Liver (tissue), 9 donors: ENCODE data around the gene SETD3. TPM values are rescaled to one million over a fixed set of nuclear protein-coding genes. Genes with fewer than 3 reads are reported as not detected.

ENCODE experiments used
- DNase-seq: peaks from one replicate; pipeline ENCODE4 v3.0.0-alpha.2; 2017; ENCODE audit warnings: low spot score
- H3K27ac ChIP-seq, 2 donors: one replicate each; pipeline ENCODE4 v1.7.0; 2013; ENCODE audit warnings: inconsistent platforms in 2 of 2, low read length in 2 of 2, control low read depth in 1 of 2, low read depth in 1 of 2, mild to moderate bottlenecking in 1 of 2
- H3K27me3 ChIP-seq, 4 donors: one replicate each; pipeline versions ENCODE4 v1.6.1 to v1.7.0; 2013; ENCODE audit warnings: low read length in 3 of 4, inconsistent platforms in 1 of 4, mild to moderate bottlenecking in 1 of 4, moderate library complexity in 1 of 4; ENCODE audit not compliant: control insufficient read depth in 4 of 4, insufficient read depth in 4 of 4
- H3K36me3 ChIP-seq, 4 donors: one replicate each; pipeline versions ENCODE4 v1.6.1 to v1.7.0; 2013; ENCODE audit warnings: low read length in 3 of 4, mild to moderate bottlenecking in 3 of 4, low read depth in 1 of 4, moderate library complexity in 1 of 4; ENCODE audit not compliant: control insufficient read depth in 4 of 4, insufficient read depth in 3 of 4
- H3K4me1 ChIP-seq, 4 donors: one replicate each; pipeline versions ENCODE4 v1.6.1 to v1.7.0; 2013; ENCODE audit warnings: low read length in 3 of 4, mild to moderate bottlenecking in 3 of 4, moderate library complexity in 1 of 4; ENCODE audit not compliant: control insufficient read depth in 4 of 4, insufficient read depth in 4 of 4
- H3K4me3 ChIP-seq, 3 donors: one replicate each; pipeline versions ENCODE4 v1.6.1 to v1.7.0; 2013; ENCODE audit warnings: low read length in 3 of 3, control low read depth in 1 of 3, low read depth in 1 of 3, mild to moderate bottlenecking in 1 of 3
- H3K9ac ChIP-seq, 2 donors: one replicate each; pipeline ENCODE4 v1.7.0; 2013; ENCODE audit warnings: low read length in 2 of 2, mild to moderate bottlenecking in 2 of 2, moderate library complexity in 2 of 2, control low read depth in 1 of 2, low read depth in 1 of 2
- H3K9me3 ChIP-seq, 4 donors: one replicate each; pipeline versions ENCODE4 v1.6.1 to v1.7.0; 2013; ENCODE audit warnings: low read length in 3 of 4; ENCODE audit not compliant: control insufficient read depth in 4 of 4
- CTCF ChIP-seq: fragments of 150-350 bp; IDR thresholded peaks from 2 replicates; pipeline ENCODE4 v1.5.1; 2017; ENCODE audit warnings: improper control_type of control experiment, low read depth, low read length; ENCODE audit not compliant: missing input control
- EGR1 ChIP-seq, 2 donors: IDR thresholded peaks; 2 replicates each; pipeline ENCODE4 v1.6.1; 2016 to 2018; ENCODE audit warnings: antibody characterized with exemption in 2 of 2, low read depth in 2 of 2
- FOXA1 ChIP-seq: IDR thresholded peaks from 2 replicates; pipeline ENCODE4 v1.6.1; 2016; ENCODE audit warnings: antibody characterized with exemption
- FOXA2 ChIP-seq: IDR thresholded peaks from 2 replicates; pipeline ENCODE4 v1.6.1; 2016; ENCODE audit warnings: antibody characterized with exemption
- GABPA ChIP-seq, 2 donors: IDR thresholded peaks in 1 of 2; conservative IDR thresholded peaks in 1 of 2; 2 replicates each; pipeline ENCODE4 v1.6.1; 2016; ENCODE audit warnings: antibody characterized with exemption in 2 of 2, mild to moderate bottlenecking in 1 of 2, moderate library complexity in 1 of 2
- HNF4A ChIP-seq, 2 donors: conservative IDR thresholded peaks; 2 replicates each; pipeline ENCODE4 v1.6.1; 2016; ENCODE audit warnings: antibody characterized with exemption in 2 of 2, mild to moderate bottlenecking in 2 of 2
- JUND ChIP-seq, 2 donors: IDR thresholded peaks; 2 replicates each; pipeline ENCODE4 v1.6.1; 2016; ENCODE audit warnings: antibody characterized with exemption in 2 of 2
- NR2F2 ChIP-seq: IDR thresholded peaks from 2 replicates; pipeline ENCODE4 v1.6.1; 2016; ENCODE audit warnings: antibody characterized with exemption
- RAD21 ChIP-seq, 2 donors: IDR thresholded peaks; 2 replicates each; pipeline ENCODE4 v1.6.1; 2016; ENCODE audit warnings: antibody characterized with exemption in 2 of 2, mild to moderate bottlenecking in 2 of 2
- REST ChIP-seq: IDR thresholded peaks from 2 replicates; pipeline ENCODE4 v1.6.1; 2016; ENCODE audit warnings: antibody characterized with exemption, mild to moderate bottlenecking
- RXRA ChIP-seq, 2 donors: IDR thresholded peaks; 2 replicates each; pipeline ENCODE4 v1.6.1; 2017 to 2018; ENCODE audit warnings: antibody characterized with exemption in 2 of 2, mild to moderate bottlenecking in 1 of 2
- SP1 ChIP-seq: IDR thresholded peaks from 2 replicates; pipeline ENCODE4 v1.6.1; 2018; ENCODE audit warnings: antibody characterized with exemption, mild to moderate bottlenecking
- TAF1 ChIP-seq: conservative IDR thresholded peaks from 2 replicates; pipeline ENCODE4 v1.6.1; 2016; ENCODE audit warnings: antibody characterized with exemption, mild to moderate bottlenecking
- ZBTB33 ChIP-seq: IDR thresholded peaks from 2 replicates; pipeline ENCODE4 v1.6.1; 2016; ENCODE audit warnings: antibody characterized with exemption
- WGBS: extraction: QIAGEN DNeasy Blood & Tissue Kit; methylation state at CpG from one replicate; pipeline ENCODE4 v1.1.7; 2013; 5-methylcytosine and 5-hydroxymethylcytosine counted together
- polyA plus RNA-seq, 2 donors: library from polyadenylated mRNA; stranded (reverse) in 1 of 2; unstranded in 1 of 2; fragments of 200-250 nt in 1 of 2; fragments of >200 nt in 1 of 2; fragmentation: Nextera tagmentation in 1 of 2; extraction: Ambion mirVana in 1 of 2; gene quantifications; one replicate each; pipeline versions ENCODE4 v1.2.1 to v1.2.3, GENCODE V29; 2013 to 2015
- total RNA-seq, 2 donors: library from RNA; depleted of rRNA; stranded (reverse); fragments of >200 nt; gene quantifications; one replicate each; pipeline ENCODE4 v1.2.3, GENCODE V29; 2014
- TF ChIP-seq, protein P1 (sequence below): IDR thresholded peaks from 2 replicates; pipeline ENCODE4 v1.6.1; 2016; ENCODE audit warnings: antibody characterized with exemption
- donor health status: healthy.
- donor health status: healthy.
- donor health status: healthy.
- donor health status: healthy.
- donor health status: healthy.

Gene SETD3
- total and polyA plus RNA-seq, 4 donors = 18.7 to 39.7 (median 19.4) TPM

GRCh38 chr14:99459481-99460100, 21.1 kb downstream of the SETD3 start:
- no peak for DNase-seq
- H3K27me3 ChIP-seq = no peaks in the 10 kb centered on the region
- no peak overlapping the region for H3K9ac ChIP-seq
- H3K36me3 ChIP-seq = peaks cover 6 to 58% (median 31%) of the 10 kb centered on the region in 4 donors
- 87% methylated on average over 5 of the region's 5 CpGs for WGBS
- TF ChIP-seq GABPA (IDR thresholded peaks at IDR 0.05 in 1 of 2, conservative IDR thresholded peaks at IDR 0.05 in 1 of 2) (no peak), FOXA2 (no peak)
- TF ChIP-seq, protein P1, sequence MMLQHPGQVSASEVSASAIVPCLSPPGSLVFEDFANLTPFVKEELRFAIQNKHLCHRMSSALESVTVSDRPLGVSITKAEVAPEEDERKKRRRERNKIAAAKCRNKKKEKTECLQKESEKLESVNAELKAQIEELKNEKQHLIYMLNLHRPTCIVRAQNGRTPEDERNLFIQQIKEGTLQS = no peak
- H3K4me3 ChIP-seq = no peak overlapping the region
- H3K9me3 ChIP-seq = no peaks in the 10 kb centered on the region
- peaks cover 3 to 8% (median 7%) of the 10 kb centered on the region in 4 donors for H3K4me1 ChIP-seq
- no peak overlapping the region for H3K27ac ChIP-seq

DNA sequence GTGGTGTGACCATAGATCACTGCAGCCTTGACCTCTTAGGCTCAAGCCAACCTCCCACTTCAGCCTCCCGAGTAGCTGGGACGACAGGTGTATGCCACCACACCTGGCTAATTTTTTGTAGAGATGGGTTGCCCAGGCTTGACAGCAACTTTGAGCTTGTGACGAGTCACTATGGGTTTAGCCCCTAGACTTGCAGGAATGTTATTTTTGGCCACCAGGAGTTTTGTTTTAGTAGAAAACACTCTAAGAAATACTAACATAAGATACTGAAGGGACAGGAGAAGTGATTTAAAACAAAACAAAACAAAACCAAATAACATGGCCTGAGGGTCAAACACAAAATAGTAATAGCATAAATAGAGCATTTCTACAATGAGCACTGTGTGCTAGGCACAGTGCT, 26.4 kb downstream of the SETD3 start:
- H3K4me1 ChIP-seq = no peaks in the 10 kb centered on the region
- H3K4me3 ChIP-seq = no peak overlapping the region
- WGBS = 65% methylated on average over 3 of the region's 3 CpGs
- no peak for DNase-seq
- no peaks in the 10 kb centered on the region for H3K9me3 ChIP-seq
- H3K27me3 ChIP-seq = no peaks in the 10 kb centered on the region
- H3K9ac ChIP-seq = no peak overlapping the region
- H3K36me3 ChIP-seq = peaks cover 5 to 51% (median 33%) of the 10 kb centered on the region in 4 donors
- TF ChIP-seq SP1 (no peak), TAF1 (no peak), HNF4A (conservative IDR thresholded peaks at IDR 0.05) (no peak), FOXA1 (no peak), RAD21 (IDR thresholded peaks at IDR 0.05) (no peak), RXRA (IDR thresholded peaks at IDR 0.05) (no peak)
- H3K27ac ChIP-seq = no peak overlapping the region

- H3K9ac ChIP-seq = no peak overlapping the region
- WGBS = 83% methylated on average over 4 of the region's 4 CpGs
- no peaks in the 10 kb centered on the region for H3K4me1 ChIP-seq
- TF ChIP-seq, protein P1 = no peak
- no peak for TF ChIP-seq RXRA (IDR thresholded peaks at IDR 0.05)
- no peak for TF ChIP-seq JUND (IDR thresholded peaks at IDR 0.05)
- TF ChIP-seq HNF4A (conservative IDR thresholded peaks at IDR 0.05) = no peak
- TF ChIP-seq GABPA (IDR thresholded peaks at IDR 0.05 in 1 of 2, conservative IDR thresholded peaks at IDR 0.05 in 1 of 2) = no peak
- no peak for TF ChIP-seq CTCF
- no peak for TF ChIP-seq ZBTB33
- no peak for TF ChIP-seq EGR1 (IDR thresholded peaks at IDR 0.05; ENCODE audit: low read depth in 2 of 2)
- TF ChIP-seq REST = no peak
- TF ChIP-seq FOXA1 = no peak
- no peak for TF ChIP-seq SP1
- no peak for TF ChIP-seq TAF1
- no peak for TF ChIP-seq RAD21 (IDR thresholded peaks at IDR 0.05)
- TF ChIP-seq NR2F2 = no peak
- no peak for TF ChIP-seq FOXA2
- no peak overlapping the region for H3K27ac ChIP-seq
- H3K4me3 ChIP-seq = no peak overlapping the region
- no peaks in the 10 kb centered on the region for H3K27me3 ChIP-seq
- H3K9me3 ChIP-seq = no peaks in the 10 kb centered on the region
- no peak for DNase-seq
- peaks cover 5 to 59% (median 34%) of the 10 kb centered on the region in 4 donors for H3K36me3 ChIP-seq
Observed at GRCh38 chr14:99452968-99453367, 27.7 kb downstream of the SETD3 start.
